Inflammatory macrophage treated with lipopolysaccharide for 4 hours (primary cell): ENCODE measurements around the gene TMEM178B.

ENCODE experiments used
- DNase-seq: peaks from one replicate; pipeline ENCODE4 v3.0.0-alpha.2; 2020

Gene TMEM178B

GRCh38 chr7:141185369-141185967 lies 111.6 kb downstream of the TMEM178B start:
- DNase-seq, result no peak

GRCh38 chr7:141189231-141189630 lies 115.4 kb downstream of the TMEM178B start:
- DNase-seq, result no peak

GRCh38 chr7:141190495-141190894 lies 116.6 kb downstream of the TMEM178B start:
- no peak for DNase-seq

- DNase-seq, result no peak
These were observed 117.4 kb downstream of the TMEM178B start for GRCh38 chr7:141191277-141191676.

- DNase-seq, result no peak
These were observed 119.2 kb downstream of the TMEM178B start for GRCh38 chr7:141193066-141193465.

GRCh38 chr7:141195722-141196121 lies 121.9 kb downstream of the TMEM178B start:
- peak; percentile 35 for DNase-seq

- no peak for DNase-seq
These were observed 124.5 kb downstream of the TMEM178B start for GRCh38 chr7:141198194-141198958.

GRCh38 chr7:141200191-141201108 lies 126.6 kb downstream of the TMEM178B start:
- no peak for DNase-seq

- DNase-seq, result no peak
These were observed 127.5 kb downstream of the TMEM178B start for GRCh38 chr7:141201145-141201885.

GRCh38 chr7:141202535-141202934 lies 128.7 kb downstream of the TMEM178B start:
- no peak for DNase-seq

- no peak for DNase-seq
These were observed 129.3 kb downstream of the TMEM178B start for GRCh38 chr7:141203177-141203576.

- no peak for DNase-seq
These were observed 129.7 kb downstream of the TMEM178B start for GRCh38 chr7:141203586-141203985.

- DNase-seq, result no peak
These were observed 133.8 kb downstream of the TMEM178B start for GRCh38 chr7:141207661-141208060.

- DNase-seq, result no peak
These were observed 134.7 kb downstream of the TMEM178B start for GRCh38 chr7:141208539-141208938.

- DNase-seq, result no peak
These were observed 135.6 kb downstream of the TMEM178B start for GRCh38 chr7:141209454-141209853.

GRCh38 chr7:141210862-141211261 lies 137.0 kb downstream of the TMEM178B start:
- DNase-seq, result no peak

GRCh38 chr7:141213226-141213625 lies 139.4 kb downstream of the TMEM178B start:
- no peak for DNase-seq

- DNase-seq, result no peak
These were observed 144.1 kb downstream of the TMEM178B start for GRCh38 chr7:141217938-141218337.

- DNase-seq, result no peak
These were observed 145.1 kb downstream of the TMEM178B start for GRCh38 chr7:141218941-141219340.

GRCh38 chr7:141220263-141220880 lies 146.5 kb downstream of the TMEM178B start:
- DNase-seq, result no peak

- no peak for DNase-seq
These were observed 147.2 kb downstream of the TMEM178B start for GRCh38 chr7:141221007-141221612.
